H9 (cell line): ENCODE data around the gene CCZ1. TPM values are rescaled to one million over a fixed set of nuclear protein-coding genes. Genes with fewer than 3 reads are reported as not detected.
"Not testable (repeated sequence)": the region's sequence is repeated elsewhere in the genome, so short reads cannot be mapped to it uniquely, and the experiment has no call there.

ENCODE experiments used
- DNase-seq: peaks from one replicate; pipeline ENCODE4 v3.0.0-alpha.2; 2017
- H2AFZ ChIP-seq: one replicate; pipeline ENCODE4 v1.6.1; 2013; ENCODE audit warnings: mild to moderate bottlenecking, low read length, control low read depth, moderate library complexity
- H2AK5ac ChIP-seq: 2 replicates; pipeline ENCODE4 v1.6.1; 2013; ENCODE audit warnings: low read length, control low read depth, mixed read lengths; ENCODE audit not compliant: insufficient read length
- H2BK120ac ChIP-seq: one replicate; pipeline ENCODE4 v1.6.1; 2013; ENCODE audit warnings: low read depth, mild to moderate bottlenecking, low read length, control low read depth, inconsistent platforms; ENCODE audit not compliant: poor library complexity, severe bottlenecking
- H2BK12ac ChIP-seq: 2 replicates; pipeline ENCODE4 v1.6.1; 2013; ENCODE audit warnings: low read length, control low read depth, mixed read lengths, low read depth; ENCODE audit not compliant: insufficient read length
- H2BK15ac ChIP-seq: 2 replicates; pipeline ENCODE4 v1.6.1; 2013; ENCODE audit warnings: low read depth, low read length, control low read depth
- H2BK20ac ChIP-seq: one replicate; pipeline ENCODE4 v1.6.1; 2013; ENCODE audit warnings: low read depth, mild to moderate bottlenecking, low read length, control low read depth, inconsistent platforms; ENCODE audit not compliant: poor library complexity, severe bottlenecking
- H2BK5ac ChIP-seq: 2 replicates; pipeline ENCODE4 v1.6.1; 2013; ENCODE audit warnings: low read length, control low read depth, mixed read lengths; ENCODE audit not compliant: insufficient read length
- H3K14ac ChIP-seq: 2 replicates; pipeline ENCODE4 v1.6.1; 2013; ENCODE audit warnings: low read length, control low read depth; ENCODE audit not compliant: insufficient read depth
- H3K18ac ChIP-seq: 2 replicates; pipeline ENCODE4 v1.6.1; 2013; ENCODE audit warnings: low read depth, mild to moderate bottlenecking, mixed read lengths, low read length, control low read depth; ENCODE audit not compliant: insufficient read length
- H3K23ac ChIP-seq: 2 replicates; pipeline ENCODE4 v1.6.1; 2013; ENCODE audit warnings: low read length, control low read depth, mixed read lengths, low read depth; ENCODE audit not compliant: insufficient read length
- H3K23me2 ChIP-seq: 2 replicates; pipeline ENCODE4 v1.6.1; 2013; ENCODE audit warnings: low read depth, mild to moderate bottlenecking, mixed read lengths, low read length, control low read depth; ENCODE audit not compliant: insufficient read length, poor library complexity, severe bottlenecking
- H3K27ac ChIP-seq: 2 replicates; pipeline ENCODE4 v1.5.1; 2013; ENCODE audit warnings: low read length, control low read depth, mixed read lengths, low read depth; ENCODE audit not compliant: insufficient read length
- H3K27me3 ChIP-seq: 2 replicates; pipeline ENCODE4 v1.6.1; 2013; ENCODE audit warnings: low read length, control low read depth, inconsistent platforms; ENCODE audit not compliant: insufficient read depth
- H3K4ac ChIP-seq: 2 replicates; pipeline ENCODE4 v1.6.1; 2013; ENCODE audit warnings: low read depth, mild to moderate bottlenecking, control low read depth, inconsistent platforms, low read length, moderate library complexity
- H3K4me1 ChIP-seq: 2 replicates; pipeline ENCODE4 v1.6.1; 2013; ENCODE audit warnings: low read length, control low read depth, inconsistent platforms; ENCODE audit not compliant: insufficient read depth
- H3K4me2 ChIP-seq: 2 replicates; pipeline ENCODE4 v1.6.1; 2013; ENCODE audit warnings: low read length, control low read depth, mixed read lengths; ENCODE audit not compliant: insufficient read length, insufficient read depth
- H3K56ac ChIP-seq: 2 replicates; pipeline ENCODE4 v1.6.1; 2013; ENCODE audit warnings: low read depth, mild to moderate bottlenecking, mixed read lengths, low read length, control low read depth; ENCODE audit not compliant: insufficient read length
- H3K79me1 ChIP-seq: 2 replicates; pipeline ENCODE4 v1.6.1; 2013; ENCODE audit warnings: low read depth, mild to moderate bottlenecking, moderate library complexity, low read length, control low read depth, inconsistent platforms; ENCODE audit not compliant: insufficient read depth, poor library complexity, severe bottlenecking
- H3K79me2 ChIP-seq: 2 replicates; pipeline ENCODE4 v1.6.1; 2013; ENCODE audit warnings: low read length, control low read depth, inconsistent platforms; ENCODE audit not compliant: insufficient read depth
- H3K9ac ChIP-seq: 2 replicates; pipeline ENCODE4 v1.6.1; 2013; ENCODE audit warnings: low read length, control low read depth, mixed read lengths; ENCODE audit not compliant: insufficient read length; ENCODE audit errors: extremely low read depth
- H3K9me3 ChIP-seq: one replicate; pipeline ENCODE4 v1.6.1; 2013; ENCODE audit warnings: low read depth, low read length, inconsistent platforms; ENCODE audit not compliant: control insufficient read depth
- H3T11ph ChIP-seq: one replicate; pipeline ENCODE4 v1.6.1; 2013; ENCODE audit warnings: mild to moderate bottlenecking, low read length, control low read depth, inconsistent platforms
- H4K20me1 ChIP-seq: one replicate; pipeline ENCODE4 v1.6.1; 2013; ENCODE audit not compliant: control insufficient read depth, insufficient read length, insufficient read depth
- H4K5ac ChIP-seq: 2 replicates; pipeline ENCODE4 v1.6.1; 2013; ENCODE audit warnings: low read depth, mild to moderate bottlenecking, mixed read lengths, low read length, control low read depth; ENCODE audit not compliant: insufficient read length
- H4K8ac ChIP-seq: replicated peaks from 2 replicates; pipeline ENCODE4 v1.6.1; 2013; ENCODE audit warnings: low read length, control low read depth, mixed read lengths, low read depth; ENCODE audit not compliant: insufficient read length
- H4K91ac ChIP-seq: 2 replicates; pipeline ENCODE4 v1.6.1; 2013; ENCODE audit warnings: low read depth, mild to moderate bottlenecking, moderate library complexity, mixed read lengths, low read length, control low read depth; ENCODE audit not compliant: insufficient read length
- H3K27ac Mint-ChIP-seq, 3 experiments: 2 replicates in 2 of 3; 3 replicates in 1 of 3; pipeline ENCODE4 v1.8.0; 2020 to 2021; ENCODE audit warnings: mixed read lengths in 3 of 3, mild to moderate bottlenecking in 1 of 3, moderate library complexity in 1 of 3
- H3K27me3 Mint-ChIP-seq: 2 replicates; pipeline ENCODE4 v1.8.0; 2021; ENCODE audit warnings: low read depth, mild to moderate bottlenecking, moderate library complexity, mixed read lengths
- H3K36me3 Mint-ChIP-seq, 3 experiments: 2 replicates in 2 of 3; 3 replicates in 1 of 3; pipeline ENCODE4 v1.8.0; 2020 to 2021; ENCODE audit warnings: low read depth in 3 of 3, mixed read lengths in 3 of 3; ENCODE audit not compliant: insufficient read depth in 1 of 3
- H3K4me1 Mint-ChIP-seq, 2 experiments: 2 replicates each; pipeline ENCODE4 v1.8.0; 2020; ENCODE audit warnings: mixed read lengths in 2 of 2
- H3K4me3 Mint-ChIP-seq, 2 experiments: 2 replicates in 1 of 2; 3 replicates in 1 of 2; pipeline ENCODE4 v1.8.0; 2020 to 2021; ENCODE audit warnings: mild to moderate bottlenecking in 2 of 2, mixed read lengths in 2 of 2, moderate library complexity in 1 of 2
- H3K9me3 Mint-ChIP-seq, 2 experiments: 2 replicates in 1 of 2; 3 replicates in 1 of 2; pipeline ENCODE4 v1.8.0; 2020; ENCODE audit warnings: mild to moderate bottlenecking in 2 of 2, mixed read lengths in 2 of 2, moderate library complexity in 1 of 2
- WGBS: extraction: QIAGEN DNeasy Blood & Tissue Kit; methylation state at CpG from one replicate; pipeline ENCODE4 v1.1.7; 2013; ENCODE audit warnings: missing lambda C conversion rate, low lambda C conversion rate, mixed read lengths; ENCODE audit not compliant: insufficient read length; ENCODE audit errors: extremely low coverage; 5-methylcytosine and 5-hydroxymethylcytosine counted together
- total RNA-seq: library from RNA; stranded (reverse); gene quantifications from 2 replicates; pipeline ENCODE4 v1.2.1, GENCODE V29; 2021

CCZ1 gene
- total RNA-seq, 1 experiment from 2014 or later: 139 TPM

DNA sequence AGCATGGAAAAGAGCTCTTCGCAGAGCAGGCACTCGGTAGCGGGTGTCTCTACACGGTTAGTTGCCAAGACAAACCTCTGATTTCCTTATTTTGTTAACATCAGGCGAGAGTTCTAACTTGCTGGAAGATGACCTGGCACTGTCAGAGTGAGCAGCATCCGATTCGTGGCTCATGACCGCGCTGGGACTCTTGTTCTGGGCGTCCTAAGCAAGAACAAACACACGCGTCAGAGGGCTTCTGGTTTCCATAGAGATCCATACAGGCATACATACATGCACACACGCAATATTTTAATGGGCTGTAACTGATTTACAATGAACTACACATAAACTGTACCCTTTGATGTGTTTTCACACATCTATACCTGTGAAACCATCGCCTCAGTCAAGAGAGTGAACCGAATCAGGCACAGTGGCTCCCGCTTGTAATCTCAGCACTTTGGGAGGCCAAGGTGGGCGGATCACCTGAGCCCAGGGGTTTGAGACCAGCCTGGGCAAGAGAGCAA, 36.5 kb downstream of the CCZ1 start:
- not testable (repeated sequence) for H3K27me3 Mint-ChIP-seq, H3K4me3 Mint-ChIP-seq, H2AFZ ChIP-seq, H3K4ac ChIP-seq, H4K91ac ChIP-seq, H3K23me2 ChIP-seq, H3K23ac ChIP-seq, H3K36me3 Mint-ChIP-seq, DNase-seq, H3K18ac ChIP-seq, H4K8ac ChIP-seq, H3K9ac ChIP-seq, H2BK20ac ChIP-seq, H2AK5ac ChIP-seq, H2BK5ac ChIP-seq, H3K27ac Mint-ChIP-seq, H3K9me3 Mint-ChIP-seq, H3K9me3 ChIP-seq, H2BK12ac ChIP-seq, H3K4me1 Mint-ChIP-seq, H3K79me2 ChIP-seq, H4K5ac ChIP-seq, H3K4me2 ChIP-seq, H3K14ac ChIP-seq, H4K20me1 ChIP-seq, H3K27ac ChIP-seq, H3K27me3 ChIP-seq, H3K4me1 ChIP-seq, H3T11ph ChIP-seq, H2BK15ac ChIP-seq, H3K56ac ChIP-seq, H2BK120ac ChIP-seq, H3K79me1 ChIP-seq
- WGBS: no CpG with 5 or more reads among the region's 17 CpGs

DNA sequence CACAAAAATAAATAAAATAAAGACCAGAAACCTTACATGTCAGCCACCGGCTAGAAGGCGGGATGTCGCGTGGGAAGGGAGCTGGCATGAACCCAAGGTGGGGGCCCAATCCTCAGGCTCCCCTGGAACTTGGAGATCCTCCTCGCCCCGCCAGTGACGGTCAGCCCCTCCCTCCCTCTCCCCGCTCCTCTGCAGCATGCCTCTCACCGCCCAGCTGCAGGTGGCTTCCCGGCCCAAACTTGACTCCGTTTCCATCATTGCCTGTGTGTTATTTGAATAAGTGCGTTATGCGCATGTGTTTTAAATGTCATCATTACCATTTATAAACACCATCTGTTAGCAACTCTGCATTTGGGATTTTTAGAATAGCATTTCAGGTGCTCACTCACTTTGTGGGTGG, 64.7 kb downstream of the CCZ1 start:
- WGBS: no CpG with 5 or more reads among the region's 13 CpGs
- DNase-seq: not testable (repeated sequence)

More for the DNA sequence above, 64.7 kb downstream of the CCZ1 start:
- H2BK120ac ChIP-seq, H3K4ac ChIP-seq, H3K14ac ChIP-seq, H3K9me3 ChIP-seq, H3K4me1 ChIP-seq, H3K27ac Mint-ChIP-seq, H3K79me1 ChIP-seq, H3K23me2 ChIP-seq, H2BK5ac ChIP-seq, H4K20me1 ChIP-seq, H3K4me2 ChIP-seq, H3K23ac ChIP-seq, H4K8ac ChIP-seq, H3K4me1 Mint-ChIP-seq, H4K5ac ChIP-seq, H2AFZ ChIP-seq, H3T11ph ChIP-seq, H3K27me3 ChIP-seq, H2BK15ac ChIP-seq, H4K91ac ChIP-seq, H3K18ac ChIP-seq, H2AK5ac ChIP-seq, H3K4me3 Mint-ChIP-seq, H3K27me3 Mint-ChIP-seq, H2BK12ac ChIP-seq, H3K27ac ChIP-seq, H3K79me2 ChIP-seq, H3K9me3 Mint-ChIP-seq, H2BK20ac ChIP-seq, H3K56ac ChIP-seq, H3K9ac ChIP-seq, H3K36me3 Mint-ChIP-seq: not testable (repeated sequence)
